Effector memory CD8-positive, alpha-beta T cell (primary cell): Measurements from ENCODE around the gene OR51M1.

Experiments
- ATAC-seq: fragments of 150-1000 bp; cut with Tn5 transposase; replicated peaks from 2 replicates; pipeline ENCODE4 v1.10.0; 2021; ENCODE audit warnings: mild to moderate bottlenecking, moderate library complexity
- DNase-seq, 3 experiments: peaks; one replicate each; pipeline ENCODE4 v3.0.0; 2021
- H3K27ac Mint-ChIP-seq, 2 donors: one replicate each; pipeline ENCODE4 v1.8.0; 2022; ENCODE audit warnings: mild to moderate bottlenecking in 2 of 2, mixed read lengths in 2 of 2, moderate library complexity in 2 of 2
- H3K27me3 Mint-ChIP-seq, 2 donors: one replicate each; pipeline ENCODE4 v1.8.0; 2022; ENCODE audit warnings: mixed read lengths in 2 of 2
- H3K36me3 Mint-ChIP-seq: one replicate; pipeline ENCODE4 v1.8.0; 2022; ENCODE audit warnings: mild to moderate bottlenecking, moderate library complexity, mixed read lengths; ENCODE audit not compliant: insufficient read depth
- H3K4me1 Mint-ChIP-seq, 2 donors: one replicate each; pipeline ENCODE4 v1.8.0; 2022; ENCODE audit warnings: low read depth in 2 of 2, mixed read lengths in 2 of 2
- H3K4me3 Mint-ChIP-seq, 2 donors: one replicate each; pipeline ENCODE4 v1.8.0; 2022; ENCODE audit warnings: mild to moderate bottlenecking in 2 of 2, mixed read lengths in 2 of 2, moderate library complexity in 2 of 2
- H3K9me3 Mint-ChIP-seq, 2 donors: one replicate each; pipeline ENCODE4 v1.8.0; 2022; ENCODE audit warnings: mixed read lengths in 2 of 2

The OR51M1 gene

GRCh38 chr11:5423131-5423530 is 39.5 kb downstream of the OR51M1 start:
- H3K27me3 Mint-ChIP-seq: peaks cover 12 to 14% of the 10 kb centered on the region in 2 donors
- H3K27ac Mint-ChIP-seq: no peak overlapping the region
- DNase-seq (no peak), ATAC-seq (no peak)
- no peak overlapping the region for H3K4me3 Mint-ChIP-seq
- H3K36me3 Mint-ChIP-seq: no peaks in the 10 kb centered on the region
- H3K9me3 Mint-ChIP-seq: peaks cover 2 to 7% of the 10 kb centered on the region in 2 donors
- H3K4me1 Mint-ChIP-seq: no peaks in the 10 kb centered on the region

DNA sequence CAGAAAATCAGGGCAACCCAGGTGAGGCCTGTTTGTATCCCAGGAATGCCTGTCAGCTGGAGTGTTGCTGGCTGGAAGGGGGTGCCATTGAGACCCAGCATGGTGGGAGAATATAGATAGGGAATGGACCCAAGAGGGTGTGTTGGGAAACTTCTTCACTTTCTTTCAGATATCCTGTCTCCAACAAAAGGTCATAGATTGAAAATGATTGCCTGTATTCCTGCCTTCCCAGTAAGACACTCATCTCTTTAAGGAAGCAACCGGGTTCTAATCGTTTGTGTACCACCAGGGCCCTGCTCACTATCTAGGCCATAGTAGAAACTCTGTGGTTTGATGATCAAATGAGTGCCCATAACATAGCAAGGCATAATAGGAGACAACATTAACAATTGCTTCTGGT is 57.8 kb downstream of the OR51M1 start, which contains the start of gene OR51I1:
TSS of gene OR51I1 (minus strand) at position 101 of the 400 bp plus-strand sequence. CDS start at position 101, 0 bp downstream.
- Mint-ChIP-seq H3K27ac (no peak within 1 kb of the TSS), H3K36me3 (no peaks in the 10 kb centered on the region), H3K9me3 (no peaks in the 10 kb centered on the region), H3K4me1 (no peaks in the 10 kb centered on the region), H3K27me3 (peaks cover 15 to 25% of the 10 kb centered on the region in 2 donors), H3K4me3 (no peak within 1 kb of the TSS)
- DNase-seq (no peak), ATAC-seq (no peak)
